SK-N-SH (cell line): ENCODE results near the gene AP3B2. TPM values are rescaled to one million over a fixed set of nuclear protein-coding genes. Genes with fewer than 3 reads are reported as not detected.

Experiments used
- CTCF ChIA-PET: fragments of 300-600, 350-600 bp; formaldehyde crosslinking; extraction: SDS; loops from one replicate; lab custom pipeline; 2021; lab: Yijun Ruan, JAX
- POLR2A ChIA-PET: fragments of 350-600 bp; sonication (Branson Sonifier 250); formaldehyde crosslinking; extraction: SDS; loops from one replicate; lab custom pipeline; 2020; ENCODE audit warnings: antibody characterized with exemption, inconsistent platforms; lab: Yijun Ruan, JAX
- DNase-seq: peaks from one replicate; pipeline ENCODE4 v3.0.0; 2012
- H2AFZ ChIP-seq: fragments of 200-600 bp; sonication (generic); 2 replicates; pipeline ENCODE4 v1.8.1; 2016; ENCODE audit warnings: antibody characterized with exemption, mild to moderate bottlenecking, low read depth
- H3F3A ChIP-seq: fragments of 200-600 bp; sonication (generic); replicated peaks from 2 replicates; pipeline ENCODE3; 2016; ENCODE audit warnings: antibody characterized with exemption, mild to moderate bottlenecking; ENCODE audit not compliant: insufficient read depth
- H3K27ac ChIP-seq, 2 experiments: fragments of 200-500 bp in 1 of 2; fragments of 200-600 bp in 1 of 2; sonication (Bioruptor generic) in 1 of 2; sonication (generic), shearing (Covaris generic) in 1 of 2; 2 replicates each; pipeline versions ENCODE4 v1.5.1 to v1.6.1; 2014 to 2016; ENCODE audit warnings: low read depth in 2 of 2, inconsistent platforms in 1 of 2, low read length in 1 of 2, mild to moderate bottlenecking in 1 of 2, mixed read lengths in 1 of 2
- H3K27me3 ChIP-seq: fragments of 200-600 bp; sonication (generic), shearing (Covaris generic); 2 replicates; pipeline ENCODE4 v1.6.1; 2016; ENCODE audit warnings: mixed run types; ENCODE audit not compliant: insufficient read depth
- H3K36me3 ChIP-seq, 2 experiments: fragments of 200-500 bp in 1 of 2; fragments of 200-600 bp in 1 of 2; sonication (Bioruptor generic) in 1 of 2; sonication (generic) in 1 of 2; replicated peaks in 1 of 2; 2 replicates each; pipeline versions ENCODE3 to v1.5.1; 2014 to 2016; ENCODE audit warnings: low read length in 1 of 2, mild to moderate bottlenecking in 1 of 2; ENCODE audit not compliant: insufficient read depth in 2 of 2, control insufficient read depth in 1 of 2
- H3K4me1 ChIP-seq, 2 experiments: fragments of 200-500 bp in 1 of 2; fragments of 200-600 bp in 1 of 2; sonication (Bioruptor generic) in 1 of 2; sonication (generic), shearing (Covaris generic) in 1 of 2; 2 replicates each; pipeline versions ENCODE4 v1.5.1 to v1.6.1; 2014 to 2016; ENCODE audit warnings: low read depth in 1 of 2, low read length in 1 of 2, mixed run types in 1 of 2; ENCODE audit not compliant: insufficient read depth in 2 of 2, control insufficient read depth in 1 of 2
- H3K4me2 ChIP-seq: fragments of 200-600 bp; sonication (generic), shearing (Covaris generic); 2 replicates; pipeline ENCODE4 v1.6.1; 2017; ENCODE audit warnings: mixed run types
- H3K4me3 ChIP-seq, 2 experiments: fragments of 200-500 bp in 1 of 2; fragments of 200-600 bp in 1 of 2; sonication (Bioruptor generic) in 1 of 2; sonication (generic), shearing (Covaris generic) in 1 of 2; 2 replicates each; pipeline versions ENCODE4 v1.5.1 to v1.8.1; 2014 to 2016; ENCODE audit warnings: low read depth in 2 of 2, inconsistent platforms in 1 of 2, low read length in 1 of 2, mild to moderate bottlenecking in 1 of 2, mixed read lengths in 1 of 2, moderate library complexity in 1 of 2
- H3K79me2 ChIP-seq: fragments of 200-600 bp; sonication (generic); 2 replicates; pipeline ENCODE4 v1.8.1; 2017; ENCODE audit warnings: mild to moderate bottlenecking; ENCODE audit not compliant: insufficient read depth
- H3K9ac ChIP-seq: fragments of 200-600 bp; sonication (generic); 2 replicates; pipeline ENCODE4 v1.6.1; 2017; ENCODE audit warnings: mixed run types
- H3K9me2 ChIP-seq: fragments of 200-600 bp; sonication (generic); 2 replicates; pipeline ENCODE4 v1.6.1; 2017; ENCODE audit warnings: mixed run types
- H3K9me3 ChIP-seq: fragments of 200-600 bp; sonication (generic); 2 replicates; pipeline ENCODE4 v1.6.1; 2017; ENCODE audit warnings: mixed run types, mild to moderate bottlenecking, moderate library complexity
- H4K20me1 ChIP-seq: fragments of 200-600 bp; sonication (generic); 2 replicates; pipeline ENCODE4 v1.6.1; 2017; ENCODE audit warnings: mild to moderate bottlenecking, mixed run types; ENCODE audit not compliant: insufficient read depth
- CHD2 ChIP-seq: fragments of 150-350 bp; IDR thresholded peaks from 2 replicates; pipeline ENCODE4 v1.6.1; 2018; ENCODE audit warnings: low read length; ENCODE audit not compliant: partially characterized antibody
- ELF1 ChIP-seq: IDR thresholded peaks from 2 replicates; pipeline ENCODE4 v1.4.0; 2012
- EZH2phosphoT487 ChIP-seq: fragments of 200-600 bp; sonication (generic); IDR thresholded peaks from 2 replicates; pipeline ENCODE4 v1.6.1; 2017; ENCODE audit warnings: low read depth, mixed run types, mild to moderate bottlenecking, antibody characterized with exemption, moderate library complexity, borderline replicate concordance
- FOSL2 ChIP-seq: IDR thresholded peaks from 2 replicates; pipeline ENCODE4 v1.4.0; 2012; ENCODE audit warnings: low read depth, mild to moderate bottlenecking, moderate library complexity, borderline replicate concordance
- FOXJ3 ChIP-seq: sonication (generic); formaldehyde crosslinking; IDR thresholded peaks from 2 replicates; pipeline ENCODE4 v1.5.1; 2020; ENCODE audit warnings: mild to moderate bottlenecking, missing genetic modification reagents
- FOXM1 ChIP-seq: IDR thresholded peaks from 2 replicates; pipeline ENCODE4 v1.4.0; 2012; ENCODE audit warnings: low read depth, mild to moderate bottlenecking
- GABPA ChIP-seq: IDR thresholded peaks from 2 replicates; pipeline ENCODE4 v1.4.0; 2012; ENCODE audit warnings: low read depth, mild to moderate bottlenecking
- GATA2 ChIP-seq: sonication (generic); formaldehyde crosslinking; IDR thresholded peaks from 2 replicates; pipeline ENCODE4 v1.5.0; 2020; ENCODE audit warnings: mild to moderate bottlenecking, missing genetic modification reagents
- JUND ChIP-seq: IDR thresholded peaks from 2 replicates; pipeline ENCODE4 v1.4.0; 2012
- MXI1 ChIP-seq: IDR thresholded peaks from 2 replicates; pipeline ENCODE4 v1.6.1; 2012; ENCODE audit warnings: mild to moderate bottlenecking, low read depth, low read length, improper control_type of control experiment
- RCOR1 ChIP-seq: fragments of 150-350 bp; IDR thresholded peaks from 2 replicates; pipeline ENCODE4 v1.6.1; 2017; ENCODE audit warnings: antibody characterized with exemption, low read length
- RFX5 ChIP-seq: IDR thresholded peaks from 2 replicates; pipeline ENCODE4 v1.6.1; 2012; ENCODE audit warnings: mild to moderate bottlenecking, improper control_type of control experiment, low read length
- SMC3 ChIP-seq: IDR thresholded peaks from 2 replicates; pipeline ENCODE4 v1.6.1; 2012; ENCODE audit warnings: low read depth, low read length, improper control_type of control experiment
- TCF12 ChIP-seq: IDR thresholded peaks from 2 replicates; pipeline ENCODE4 v1.4.0; 2012
- YY1 ChIP-seq: IDR thresholded peaks from 2 replicates; pipeline ENCODE4 v1.4.0; 2012; ENCODE audit warnings: low read depth, mild to moderate bottlenecking
- polyA plus RNA-seq, 3 experiments: library from polyadenylated mRNA; depleted of rRNA; stranded (reverse); fragments of >200 nt; gene quantifications; 2 replicates each; pipeline ENCODE4 v1.2.3, GENCODE V29; 2012
- TF ChIP-seq, protein P1 (sequence below): fragments of 200-600 bp; sonication (generic); IDR thresholded peaks from 2 replicates; pipeline ENCODE4 v1.6.1; 2017; ENCODE audit warnings: antibody characterized with exemption, mild to moderate bottlenecking, moderate library complexity
- TF ChIP-seq, protein P2 (sequence below): IDR thresholded peaks from 2 replicates; pipeline ENCODE4 v1.4.0; 2012; ENCODE audit warnings: low read depth, borderline replicate concordance
- TF ChIP-seq, protein P3 (sequence below): fragments of 150-350 bp; IDR thresholded peaks from 2 replicates; pipeline ENCODE4 v1.6.1; 2017; ENCODE audit warnings: antibody characterized with exemption, low read length, low read depth, borderline replicate concordance
- TF ChIP-seq, protein P4 (sequence below): IDR thresholded peaks from 2 replicates; pipeline ENCODE4 v1.6.1; 2012; ENCODE audit warnings: mild to moderate bottlenecking, low read depth, low read length, moderate library complexity
- TF ChIP-seq, protein P5 (sequence below): IDR thresholded peaks from 2 replicates; pipeline ENCODE4; 2012

Gene AP3B2
- polyA plus RNA-seq, 1 of the 3 experiments (the other 2 are of a cell fraction): 0.77 TPM

DNA sequence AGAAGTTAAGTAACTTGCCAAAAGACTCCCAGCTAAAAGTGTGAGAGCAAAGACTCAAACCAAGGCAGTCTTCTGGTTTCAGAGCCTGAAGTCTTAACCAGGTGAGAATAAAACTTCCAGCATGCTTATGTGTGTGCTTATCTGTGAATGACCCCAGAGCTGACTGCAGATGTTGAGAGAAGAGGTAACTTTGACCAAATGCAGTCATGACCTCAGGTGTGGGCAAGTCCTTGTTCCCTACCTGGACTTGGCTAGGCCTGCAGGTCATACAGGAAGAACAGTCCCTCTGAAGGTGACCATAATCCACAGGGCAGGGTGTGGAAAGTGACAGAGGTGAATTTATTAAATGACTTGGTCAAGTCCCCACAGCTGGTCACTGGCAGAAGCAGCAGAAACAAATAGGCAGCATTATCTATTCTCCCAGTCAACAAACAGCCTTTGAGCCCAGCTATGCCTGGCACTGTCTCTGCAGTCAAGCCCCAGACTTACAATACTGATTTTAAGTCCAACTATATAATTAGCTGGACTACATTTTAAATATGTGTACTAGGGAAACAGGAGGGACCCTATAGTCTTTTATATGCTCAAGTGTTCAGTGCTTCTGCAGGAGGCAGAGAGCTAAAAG is 59.5 kb downstream of the AP3B2 start:
- DNase-seq: no peak
- Histone ChIP-seq H3K36me3 (no peaks in the 10 kb centered on the region), H3K4me2 (no peak overlapping the region), H3K79me2 (no peaks in the 10 kb centered on the region), H2AFZ (no peak overlapping the region), H3K4me1 (peaks cover 0 to 5% of the 10 kb centered on the region in 2 experiments; a peak in 1 of 4 replicates), H3K9me2 (no peaks in the 10 kb centered on the region), H3K9me3 (no peaks in the 10 kb centered on the region), H3K27me3 (no peaks in the 10 kb centered on the region), H3K4me3 (no peak overlapping the region), H3K9ac (no peak overlapping the region), H3K27ac (no peak overlapping the region), H4K20me1 (no peaks in the 10 kb centered on the region), H3F3A (no peaks in the 10 kb centered on the region)
- TF ChIP-seq ELF1: no peak
- no peak for TF ChIP-seq CHD2
- no peak for TF ChIP-seq TCF12
- no peak for TF ChIP-seq FOXM1
- TF ChIP-seq, protein P1, sequence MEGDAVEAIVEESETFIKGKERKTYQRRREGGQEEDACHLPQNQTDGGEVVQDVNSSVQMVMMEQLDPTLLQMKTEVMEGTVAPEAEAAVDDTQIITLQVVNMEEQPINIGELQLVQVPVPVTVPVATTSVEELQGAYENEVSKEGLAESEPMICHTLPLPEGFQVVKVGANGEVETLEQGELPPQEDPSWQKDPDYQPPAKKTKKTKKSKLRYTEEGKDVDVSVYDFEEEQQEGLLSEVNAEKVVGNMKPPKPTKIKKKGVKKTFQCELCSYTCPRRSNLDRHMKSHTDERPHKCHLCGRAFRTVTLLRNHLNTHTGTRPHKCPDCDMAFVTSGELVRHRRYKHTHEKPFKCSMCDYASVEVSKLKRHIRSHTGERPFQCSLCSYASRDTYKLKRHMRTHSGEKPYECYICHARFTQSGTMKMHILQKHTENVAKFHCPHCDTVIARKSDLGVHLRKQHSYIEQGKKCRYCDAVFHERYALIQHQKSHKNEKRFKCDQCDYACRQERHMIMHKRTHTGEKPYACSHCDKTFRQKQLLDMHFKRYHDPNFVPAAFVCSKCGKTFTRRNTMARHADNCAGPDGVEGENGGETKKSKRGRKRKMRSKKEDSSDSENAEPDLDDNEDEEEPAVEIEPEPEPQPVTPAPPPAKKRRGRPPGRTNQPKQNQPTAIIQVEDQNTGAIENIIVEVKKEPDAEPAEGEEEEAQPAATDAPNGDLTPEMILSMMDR: no peak
- TF ChIP-seq, protein P2, sequence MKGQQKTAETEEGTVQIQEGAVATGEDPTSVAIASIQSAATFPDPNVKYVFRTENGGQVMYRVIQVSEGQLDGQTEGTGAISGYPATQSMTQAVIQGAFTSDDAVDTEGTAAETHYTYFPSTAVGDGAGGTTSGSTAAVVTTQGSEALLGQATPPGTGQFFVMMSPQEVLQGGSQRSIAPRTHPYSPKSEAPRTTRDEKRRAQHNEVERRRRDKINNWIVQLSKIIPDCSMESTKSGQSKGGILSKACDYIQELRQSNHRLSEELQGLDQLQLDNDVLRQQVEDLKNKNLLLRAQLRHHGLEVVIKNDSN: no peak
- no peak for TF ChIP-seq RFX5
- TF ChIP-seq SMC3: no peak
- no peak for TF ChIP-seq GATA2 (CRISPR knock-in tag)
- no peak for TF ChIP-seq MXI1
- TF ChIP-seq FOSL2: no peak
- TF ChIP-seq, protein P3, sequence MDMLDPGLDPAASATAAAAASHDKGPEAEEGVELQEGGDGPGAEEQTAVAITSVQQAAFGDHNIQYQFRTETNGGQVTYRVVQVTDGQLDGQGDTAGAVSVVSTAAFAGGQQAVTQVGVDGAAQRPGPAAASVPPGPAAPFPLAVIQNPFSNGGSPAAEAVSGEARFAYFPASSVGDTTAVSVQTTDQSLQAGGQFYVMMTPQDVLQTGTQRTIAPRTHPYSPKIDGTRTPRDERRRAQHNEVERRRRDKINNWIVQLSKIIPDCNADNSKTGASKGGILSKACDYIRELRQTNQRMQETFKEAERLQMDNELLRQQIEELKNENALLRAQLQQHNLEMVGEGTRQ: no peak
- TF ChIP-seq YY1: no peak
- no peak for TF ChIP-seq FOXJ3 (CRISPR knock-in tag)
- TF ChIP-seq, protein P4, sequence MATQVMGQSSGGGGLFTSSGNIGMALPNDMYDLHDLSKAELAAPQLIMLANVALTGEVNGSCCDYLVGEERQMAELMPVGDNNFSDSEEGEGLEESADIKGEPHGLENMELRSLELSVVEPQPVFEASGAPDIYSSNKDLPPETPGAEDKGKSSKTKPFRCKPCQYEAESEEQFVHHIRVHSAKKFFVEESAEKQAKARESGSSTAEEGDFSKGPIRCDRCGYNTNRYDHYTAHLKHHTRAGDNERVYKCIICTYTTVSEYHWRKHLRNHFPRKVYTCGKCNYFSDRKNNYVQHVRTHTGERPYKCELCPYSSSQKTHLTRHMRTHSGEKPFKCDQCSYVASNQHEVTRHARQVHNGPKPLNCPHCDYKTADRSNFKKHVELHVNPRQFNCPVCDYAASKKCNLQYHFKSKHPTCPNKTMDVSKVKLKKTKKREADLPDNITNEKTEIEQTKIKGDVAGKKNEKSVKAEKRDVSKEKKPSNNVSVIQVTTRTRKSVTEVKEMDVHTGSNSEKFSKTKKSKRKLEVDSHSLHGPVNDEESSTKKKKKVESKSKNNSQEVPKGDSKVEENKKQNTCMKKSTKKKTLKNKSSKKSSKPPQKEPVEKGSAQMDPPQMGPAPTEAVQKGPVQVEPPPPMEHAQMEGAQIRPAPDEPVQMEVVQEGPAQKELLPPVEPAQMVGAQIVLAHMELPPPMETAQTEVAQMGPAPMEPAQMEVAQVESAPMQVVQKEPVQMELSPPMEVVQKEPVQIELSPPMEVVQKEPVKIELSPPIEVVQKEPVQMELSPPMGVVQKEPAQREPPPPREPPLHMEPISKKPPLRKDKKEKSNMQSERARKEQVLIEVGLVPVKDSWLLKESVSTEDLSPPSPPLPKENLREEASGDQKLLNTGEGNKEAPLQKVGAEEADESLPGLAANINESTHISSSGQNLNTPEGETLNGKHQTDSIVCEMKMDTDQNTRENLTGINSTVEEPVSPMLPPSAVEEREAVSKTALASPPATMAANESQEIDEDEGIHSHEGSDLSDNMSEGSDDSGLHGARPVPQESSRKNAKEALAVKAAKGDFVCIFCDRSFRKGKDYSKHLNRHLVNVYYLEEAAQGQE: no peak
- TF ChIP-seq EZH2phosphoT487: no peak
- no peak for TF ChIP-seq GABPA
- TF ChIP-seq, protein P5, sequence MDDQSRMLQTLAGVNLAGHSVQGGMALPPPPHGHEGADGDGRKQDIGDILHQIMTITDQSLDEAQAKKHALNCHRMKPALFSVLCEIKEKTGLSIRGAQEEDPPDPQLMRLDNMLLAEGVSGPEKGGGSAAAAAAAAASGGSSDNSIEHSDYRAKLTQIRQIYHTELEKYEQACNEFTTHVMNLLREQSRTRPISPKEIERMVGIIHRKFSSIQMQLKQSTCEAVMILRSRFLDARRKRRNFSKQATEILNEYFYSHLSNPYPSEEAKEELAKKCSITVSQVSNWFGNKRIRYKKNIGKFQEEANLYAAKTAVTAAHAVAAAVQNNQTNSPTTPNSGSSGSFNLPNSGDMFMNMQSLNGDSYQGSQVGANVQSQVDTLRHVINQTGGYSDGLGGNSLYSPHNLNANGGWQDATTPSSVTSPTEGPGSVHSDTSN: no peak
- TF ChIP-seq JUND: no peak
- TF ChIP-seq RCOR1: no peak
- ChIA-PET CTCF (interaction anchor here (1.3 kb wide), 1 partner anchor 110 kb away, joined by 3 read pairs; the partner anchor contains the start of gene RPS17), POLR2A (no interaction called here)
